Measurements from ENCODE around the gene SPAG9.

DNA sequence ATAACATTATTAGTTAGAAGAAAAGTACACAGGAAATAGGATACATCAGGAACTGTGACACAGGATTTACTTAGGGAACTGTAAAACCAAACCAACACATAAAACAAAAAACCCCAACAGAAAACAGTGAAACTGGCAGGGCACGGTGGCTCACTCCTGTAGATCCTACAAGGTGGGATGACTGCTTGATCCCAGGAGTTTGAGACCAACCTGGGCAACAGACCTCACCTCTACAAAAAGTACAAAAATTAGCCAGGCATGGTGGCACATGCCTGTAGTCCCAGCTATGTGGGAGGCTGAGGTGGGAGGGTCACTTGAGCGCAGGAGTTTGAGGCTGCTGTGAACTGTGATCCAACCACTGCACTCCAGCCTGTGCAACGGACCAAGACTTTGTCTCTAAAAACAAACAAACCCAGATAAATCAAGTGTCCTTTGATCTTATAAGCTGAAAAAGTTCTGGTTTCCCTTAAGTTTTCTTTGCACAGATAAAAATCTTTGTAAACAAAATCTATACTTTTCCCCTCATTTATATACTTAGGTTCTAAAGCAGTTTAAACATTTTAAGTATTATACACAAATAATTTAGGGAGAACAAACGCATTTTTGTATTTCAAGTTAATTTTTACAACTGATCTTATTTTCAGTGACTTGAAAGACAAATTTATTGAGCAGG is 143.0 kb downstream of the SPAG9 start:
- TF ChIP-seq, protein P1, sequence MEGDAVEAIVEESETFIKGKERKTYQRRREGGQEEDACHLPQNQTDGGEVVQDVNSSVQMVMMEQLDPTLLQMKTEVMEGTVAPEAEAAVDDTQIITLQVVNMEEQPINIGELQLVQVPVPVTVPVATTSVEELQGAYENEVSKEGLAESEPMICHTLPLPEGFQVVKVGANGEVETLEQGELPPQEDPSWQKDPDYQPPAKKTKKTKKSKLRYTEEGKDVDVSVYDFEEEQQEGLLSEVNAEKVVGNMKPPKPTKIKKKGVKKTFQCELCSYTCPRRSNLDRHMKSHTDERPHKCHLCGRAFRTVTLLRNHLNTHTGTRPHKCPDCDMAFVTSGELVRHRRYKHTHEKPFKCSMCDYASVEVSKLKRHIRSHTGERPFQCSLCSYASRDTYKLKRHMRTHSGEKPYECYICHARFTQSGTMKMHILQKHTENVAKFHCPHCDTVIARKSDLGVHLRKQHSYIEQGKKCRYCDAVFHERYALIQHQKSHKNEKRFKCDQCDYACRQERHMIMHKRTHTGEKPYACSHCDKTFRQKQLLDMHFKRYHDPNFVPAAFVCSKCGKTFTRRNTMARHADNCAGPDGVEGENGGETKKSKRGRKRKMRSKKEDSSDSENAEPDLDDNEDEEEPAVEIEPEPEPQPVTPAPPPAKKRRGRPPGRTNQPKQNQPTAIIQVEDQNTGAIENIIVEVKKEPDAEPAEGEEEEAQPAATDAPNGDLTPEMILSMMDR (conservative IDR thresholded peaks at IDR 0.05; ENCODE audit: low read depth, low read length): no peak
- no peak for TF ChIP-seq EZH2 (IDR thresholded peaks at IDR 0.05; ENCODE audit: low read length, unreplicated experiment)
